HTERT RPE-1 (cell line): ENCODE results near the gene TENM4.

Experiments
- in situ Hi-C: fragments of 300-500 bp; cut with MboI; formaldehyde crosslinking; loops from 4 replicates; pipeline ENCODE4 v1.14.3; 2020; ENCODE audit warnings: low sequenced_read_pairs

Gene TENM4

GRCh38 chr11:78927511-78927910, 513.3 kb downstream of the TENM4 start:
- in situ Hi-C loops: no loop called here

GRCh38 chr11:78926633-78927338, 514.0 kb downstream of the TENM4 start:
- in situ Hi-C loops: no loop called here

GRCh38 chr11:78925387-78925786, 515.4 kb downstream of the TENM4 start:
- in situ Hi-C loops: no loop called here

- in situ Hi-C loops: no loop called here
These were observed 517.8 kb downstream of the TENM4 start for GRCh38 chr11:78922859-78923625.

- in situ Hi-C loops: no loop called here
These were observed 519.3 kb downstream of the TENM4 start for GRCh38 chr11:78921509-78921908.

- in situ Hi-C loops: no loop called here
These were observed 520.5 kb downstream of the TENM4 start for GRCh38 chr11:78920329-78920728.

GRCh38 chr11:78916759-78917158, 524.1 kb downstream of the TENM4 start:
- in situ Hi-C loops: no loop called here

- in situ Hi-C loops: no loop called here
These were observed 526.3 kb downstream of the TENM4 start for GRCh38 chr11:78914503-78914902.

- in situ Hi-C loops: no loop called here
These were observed 528.1 kb downstream of the TENM4 start for GRCh38 chr11:78912778-78913177.

GRCh38 chr11:78910322-78910721, 530.5 kb downstream of the TENM4 start:
- in situ Hi-C loops: no loop called here

GRCh38 chr11:78909386-78909785, 531.4 kb downstream of the TENM4 start:
- in situ Hi-C loops: no loop called here

- in situ Hi-C loops: no loop called here
These were observed 533.2 kb downstream of the TENM4 start for GRCh38 chr11:78907636-78908035.

GRCh38 chr11:78906566-78906965, 534.3 kb downstream of the TENM4 start:
- in situ Hi-C loops: no loop called here

- in situ Hi-C loops: no loop called here
These were observed 535.1 kb downstream of the TENM4 start for GRCh38 chr11:78905756-78906155.

GRCh38 chr11:78902771-78903507, 537.9 kb downstream of the TENM4 start:
- in situ Hi-C loops: no loop called here

GRCh38 chr11:78901831-78902230, 539.0 kb downstream of the TENM4 start:
- in situ Hi-C loops: no loop called here

- in situ Hi-C loops: no loop called here
These were observed 542.5 kb downstream of the TENM4 start for GRCh38 chr11:78898266-78898775.

- in situ Hi-C loops: no loop called here
These were observed 546.8 kb downstream of the TENM4 start for GRCh38 chr11:78893996-78894395.

- in situ Hi-C loops: no loop called here
These were observed 551.1 kb downstream of the TENM4 start for GRCh38 chr11:78889698-78890097.

GRCh38 chr11:78886616-78887015, 554.2 kb downstream of the TENM4 start:
- in situ Hi-C loops: no loop called here

- in situ Hi-C loops: no loop called here
These were observed 556.1 kb downstream of the TENM4 start for GRCh38 chr11:78884761-78885160.
